ENCODE data around the gene SCAMP5. TPM values are rescaled to one million over a fixed set of nuclear protein-coding genes. Genes with fewer than 3 reads are reported as not detected.

Gene SCAMP5
- total RNA-seq, 2 donors from 2014 or later = 4.0 to 7.5 TPM

DNA sequence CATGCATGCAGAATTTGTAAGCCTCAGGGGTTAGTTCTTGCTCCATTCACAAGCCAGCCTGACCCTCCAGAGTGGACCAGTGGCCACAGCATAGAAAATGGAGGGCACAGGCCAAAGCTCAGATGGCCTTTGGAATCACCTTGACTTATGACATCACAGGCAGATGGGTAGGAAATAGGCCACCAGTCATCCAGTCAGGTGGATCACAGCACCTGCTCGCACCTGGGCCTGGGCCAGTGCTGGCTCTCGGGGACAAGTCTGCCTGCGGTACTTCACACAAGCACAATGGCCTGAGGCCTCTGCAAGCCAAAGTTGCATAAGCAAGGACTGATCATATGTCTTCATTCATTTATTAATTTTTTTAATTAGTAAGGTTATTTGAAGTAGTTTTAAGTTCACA lies 67.3 kb downstream of the SCAMP5 start:
- TF ChIP-seq, protein P1, sequence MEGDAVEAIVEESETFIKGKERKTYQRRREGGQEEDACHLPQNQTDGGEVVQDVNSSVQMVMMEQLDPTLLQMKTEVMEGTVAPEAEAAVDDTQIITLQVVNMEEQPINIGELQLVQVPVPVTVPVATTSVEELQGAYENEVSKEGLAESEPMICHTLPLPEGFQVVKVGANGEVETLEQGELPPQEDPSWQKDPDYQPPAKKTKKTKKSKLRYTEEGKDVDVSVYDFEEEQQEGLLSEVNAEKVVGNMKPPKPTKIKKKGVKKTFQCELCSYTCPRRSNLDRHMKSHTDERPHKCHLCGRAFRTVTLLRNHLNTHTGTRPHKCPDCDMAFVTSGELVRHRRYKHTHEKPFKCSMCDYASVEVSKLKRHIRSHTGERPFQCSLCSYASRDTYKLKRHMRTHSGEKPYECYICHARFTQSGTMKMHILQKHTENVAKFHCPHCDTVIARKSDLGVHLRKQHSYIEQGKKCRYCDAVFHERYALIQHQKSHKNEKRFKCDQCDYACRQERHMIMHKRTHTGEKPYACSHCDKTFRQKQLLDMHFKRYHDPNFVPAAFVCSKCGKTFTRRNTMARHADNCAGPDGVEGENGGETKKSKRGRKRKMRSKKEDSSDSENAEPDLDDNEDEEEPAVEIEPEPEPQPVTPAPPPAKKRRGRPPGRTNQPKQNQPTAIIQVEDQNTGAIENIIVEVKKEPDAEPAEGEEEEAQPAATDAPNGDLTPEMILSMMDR (IDR thresholded peaks at IDR 0.05) = no peak
- Histone ChIP-seq H3K27ac (no peak overlapping the region), H3K36me3 (no peaks in the 10 kb centered on the region), H3K9me3 (peaks cover 0 to 4% of the 10 kb centered on the region in 2 donors), H3K27me3 (no peaks in the 10 kb centered on the region), H3K4me3 (no peak overlapping the region), H3K4me1 (peaks cover 0 to 45% of the 10 kb centered on the region in 2 donors)
- no peak for DNase-seq (ENCODE audit: low spot score)

DNA sequence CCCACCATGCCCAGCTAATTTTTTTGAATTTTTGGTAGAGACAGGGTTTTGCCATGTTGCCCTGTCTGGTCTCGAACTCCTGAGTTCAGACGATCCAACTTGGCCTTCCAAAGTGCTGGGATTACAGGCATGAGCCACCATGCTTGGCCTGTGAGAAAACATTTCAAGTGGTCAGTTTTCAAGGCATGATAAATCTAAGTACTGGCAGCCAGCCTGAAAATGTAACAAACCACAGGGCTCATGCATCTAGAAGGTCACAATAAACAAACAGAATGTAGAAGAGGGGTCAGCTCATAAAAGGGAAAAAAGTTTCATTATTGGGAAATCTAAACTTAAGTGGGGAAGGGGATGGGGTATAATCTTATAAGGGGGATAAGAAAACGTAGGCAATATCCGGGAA lies 68.0 kb downstream of the SCAMP5 start:
- no peaks in the 10 kb centered on the region for H3K27me3 ChIP-seq
- DNase-seq (ENCODE audit: low spot score) = peak; percentile 34
- H3K9me3 ChIP-seq = peaks cover 0 to 4% of the 10 kb centered on the region in 2 donors
- TF ChIP-seq, protein P1 (IDR thresholded peaks at IDR 0.05) = no peak
- H3K4me1 ChIP-seq = peaks cover 0 to 40% of the 10 kb centered on the region in 2 donors
- H3K4me3 ChIP-seq = no peak overlapping the region
- H3K27ac ChIP-seq = no peak overlapping the region
- no peaks in the 10 kb centered on the region for H3K36me3 ChIP-seq

- TF ChIP-seq, protein P1 (IDR thresholded peaks at IDR 0.05) = no peak
- H3K4me1 ChIP-seq = peaks cover 0 to 37% of the 10 kb centered on the region in 2 donors
- no peak overlapping the region for H3K4me3 ChIP-seq
- H3K27me3 ChIP-seq = no peaks in the 10 kb centered on the region
- DNase-seq (ENCODE audit: low spot score) = peak; percentile 57
- no peaks in the 10 kb centered on the region for H3K36me3 ChIP-seq
- peak overlapping the region in 1 of 2 donors; percentile 52 for H3K27ac ChIP-seq
- peaks cover 0 to 4% of the 10 kb centered on the region in 2 donors for H3K9me3 ChIP-seq
These were observed 68.5 kb downstream of the SCAMP5 start for GRCh38 chr15:75063889-75064288.

GRCh38 chr15:75064846-75065245 lies 69.5 kb downstream of the SCAMP5 start:
- Histone ChIP-seq H3K4me1 (peaks cover 0 to 37% of the 10 kb centered on the region in 2 donors), H3K36me3 (no peaks in the 10 kb centered on the region), H3K27ac (peak overlapping the region in 1 of 2 donors; percentile 52), H3K4me3 (no peak overlapping the region), H3K27me3 (no peaks in the 10 kb centered on the region), H3K9me3 (peaks cover 0 to 4% of the 10 kb centered on the region in 2 donors)
- DNase-seq (ENCODE audit: low spot score) = no peak
- TF ChIP-seq, protein P1 (IDR thresholded peaks at IDR 0.05) = no peak

DNA sequence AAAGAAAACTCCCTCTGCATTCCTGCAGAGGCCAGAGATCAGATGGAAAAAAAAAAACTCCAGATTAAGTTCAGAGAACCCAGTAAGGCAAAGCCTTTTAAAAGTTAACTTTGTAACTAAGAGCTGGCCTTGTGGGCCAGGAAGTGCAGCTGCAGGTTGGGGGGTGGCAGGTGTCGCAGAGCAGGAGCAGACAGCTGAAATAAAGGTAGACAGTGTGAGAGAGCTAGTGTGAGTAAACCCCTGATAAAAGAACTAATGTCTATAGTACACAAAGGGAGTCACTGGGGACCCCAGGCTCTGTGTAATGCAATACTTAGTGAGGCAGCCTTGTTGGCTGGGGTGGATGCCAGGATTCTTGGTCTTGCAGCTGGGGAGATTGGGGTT lies 70.1 kb downstream of the SCAMP5 start:
- peak; percentile 65 for DNase-seq (ENCODE audit: low spot score)
- peak overlapping the region in 1 of 2 donors; percentile 6 for H3K27ac ChIP-seq

More for the DNA sequence above, 70.1 kb downstream of the SCAMP5 start:
- no peaks in the 10 kb centered on the region for H3K36me3 ChIP-seq
- H3K4me3 ChIP-seq = no peak overlapping the region
- H3K4me1 ChIP-seq = peaks cover 0 to 37% of the 10 kb centered on the region in 2 donors
- peaks cover 0 to 4% of the 10 kb centered on the region in 2 donors for H3K9me3 ChIP-seq
- TF ChIP-seq, protein P1 (IDR thresholded peaks at IDR 0.05) = no peak
- H3K27me3 ChIP-seq = no peaks in the 10 kb centered on the region

Data from right atrium auricular region (tissue), 2 donors.